H9 (cell line): ENCODE measurements around the gene ZNF175. TPM values are rescaled to one million over a fixed set of nuclear protein-coding genes. Genes with fewer than 3 reads are reported as not detected.

Source experiments
- DNase-seq: peaks from one replicate; pipeline ENCODE4 v3.0.0-alpha.2; 2017
- H2AFZ ChIP-seq: one replicate; pipeline ENCODE4 v1.6.1; 2013; ENCODE audit warnings: mild to moderate bottlenecking, low read length, control low read depth, moderate library complexity
- H2AK5ac ChIP-seq: 2 replicates; pipeline ENCODE4 v1.6.1; 2013; ENCODE audit warnings: low read length, control low read depth, mixed read lengths; ENCODE audit not compliant: insufficient read length
- H2BK120ac ChIP-seq: one replicate; pipeline ENCODE4 v1.6.1; 2013; ENCODE audit warnings: low read depth, mild to moderate bottlenecking, low read length, control low read depth, inconsistent platforms; ENCODE audit not compliant: poor library complexity, severe bottlenecking
- H2BK12ac ChIP-seq: 2 replicates; pipeline ENCODE4 v1.6.1; 2013; ENCODE audit warnings: low read length, control low read depth, mixed read lengths, low read depth; ENCODE audit not compliant: insufficient read length
- H2BK15ac ChIP-seq: 2 replicates; pipeline ENCODE4 v1.6.1; 2013; ENCODE audit warnings: low read depth, low read length, control low read depth
- H2BK20ac ChIP-seq: one replicate; pipeline ENCODE4 v1.6.1; 2013; ENCODE audit warnings: low read depth, mild to moderate bottlenecking, low read length, control low read depth, inconsistent platforms; ENCODE audit not compliant: poor library complexity, severe bottlenecking
- H2BK5ac ChIP-seq: 2 replicates; pipeline ENCODE4 v1.6.1; 2013; ENCODE audit warnings: low read length, control low read depth, mixed read lengths; ENCODE audit not compliant: insufficient read length
- H3K14ac ChIP-seq: 2 replicates; pipeline ENCODE4 v1.6.1; 2013; ENCODE audit warnings: low read length, control low read depth; ENCODE audit not compliant: insufficient read depth
- H3K18ac ChIP-seq: 2 replicates; pipeline ENCODE4 v1.6.1; 2013; ENCODE audit warnings: low read depth, mild to moderate bottlenecking, mixed read lengths, low read length, control low read depth; ENCODE audit not compliant: insufficient read length
- H3K23ac ChIP-seq: 2 replicates; pipeline ENCODE4 v1.6.1; 2013; ENCODE audit warnings: low read length, control low read depth, mixed read lengths, low read depth; ENCODE audit not compliant: insufficient read length
- H3K23me2 ChIP-seq: 2 replicates; pipeline ENCODE4 v1.6.1; 2013; ENCODE audit warnings: low read depth, mild to moderate bottlenecking, mixed read lengths, low read length, control low read depth; ENCODE audit not compliant: insufficient read length, poor library complexity, severe bottlenecking
- H3K27ac ChIP-seq: 2 replicates; pipeline ENCODE4 v1.5.1; 2013; ENCODE audit warnings: low read length, control low read depth, mixed read lengths, low read depth; ENCODE audit not compliant: insufficient read length
- H3K27me3 ChIP-seq: 2 replicates; pipeline ENCODE4 v1.6.1; 2013; ENCODE audit warnings: low read length, control low read depth, inconsistent platforms; ENCODE audit not compliant: insufficient read depth
- H3K4ac ChIP-seq: 2 replicates; pipeline ENCODE4 v1.6.1; 2013; ENCODE audit warnings: low read depth, mild to moderate bottlenecking, control low read depth, inconsistent platforms, low read length, moderate library complexity
- H3K4me1 ChIP-seq: 2 replicates; pipeline ENCODE4 v1.6.1; 2013; ENCODE audit warnings: low read length, control low read depth, inconsistent platforms; ENCODE audit not compliant: insufficient read depth
- H3K4me2 ChIP-seq: 2 replicates; pipeline ENCODE4 v1.6.1; 2013; ENCODE audit warnings: low read length, control low read depth, mixed read lengths; ENCODE audit not compliant: insufficient read length, insufficient read depth
- H3K56ac ChIP-seq: 2 replicates; pipeline ENCODE4 v1.6.1; 2013; ENCODE audit warnings: low read depth, mild to moderate bottlenecking, mixed read lengths, low read length, control low read depth; ENCODE audit not compliant: insufficient read length
- H3K79me1 ChIP-seq: 2 replicates; pipeline ENCODE4 v1.6.1; 2013; ENCODE audit warnings: low read depth, mild to moderate bottlenecking, moderate library complexity, low read length, control low read depth, inconsistent platforms; ENCODE audit not compliant: insufficient read depth, poor library complexity, severe bottlenecking
- H3K79me2 ChIP-seq: 2 replicates; pipeline ENCODE4 v1.6.1; 2013; ENCODE audit warnings: low read length, control low read depth, inconsistent platforms; ENCODE audit not compliant: insufficient read depth
- H3K9ac ChIP-seq: 2 replicates; pipeline ENCODE4 v1.6.1; 2013; ENCODE audit warnings: low read length, control low read depth, mixed read lengths; ENCODE audit not compliant: insufficient read length; ENCODE audit errors: extremely low read depth
- H3K9me3 ChIP-seq: one replicate; pipeline ENCODE4 v1.6.1; 2013; ENCODE audit warnings: low read depth, low read length, inconsistent platforms; ENCODE audit not compliant: control insufficient read depth
- H3T11ph ChIP-seq: one replicate; pipeline ENCODE4 v1.6.1; 2013; ENCODE audit warnings: mild to moderate bottlenecking, low read length, control low read depth, inconsistent platforms
- H4K20me1 ChIP-seq: one replicate; pipeline ENCODE4 v1.6.1; 2013; ENCODE audit not compliant: control insufficient read depth, insufficient read length, insufficient read depth
- H4K5ac ChIP-seq: 2 replicates; pipeline ENCODE4 v1.6.1; 2013; ENCODE audit warnings: low read depth, mild to moderate bottlenecking, mixed read lengths, low read length, control low read depth; ENCODE audit not compliant: insufficient read length
- H4K8ac ChIP-seq: replicated peaks from 2 replicates; pipeline ENCODE4 v1.6.1; 2013; ENCODE audit warnings: low read length, control low read depth, mixed read lengths, low read depth; ENCODE audit not compliant: insufficient read length
- H4K91ac ChIP-seq: 2 replicates; pipeline ENCODE4 v1.6.1; 2013; ENCODE audit warnings: low read depth, mild to moderate bottlenecking, moderate library complexity, mixed read lengths, low read length, control low read depth; ENCODE audit not compliant: insufficient read length
- H3K27ac Mint-ChIP-seq, 3 experiments: 2 replicates in 2 of 3; 3 replicates in 1 of 3; pipeline ENCODE4 v1.8.0; 2020 to 2021; ENCODE audit warnings: mixed read lengths in 3 of 3, mild to moderate bottlenecking in 1 of 3, moderate library complexity in 1 of 3
- H3K27me3 Mint-ChIP-seq: 2 replicates; pipeline ENCODE4 v1.8.0; 2021; ENCODE audit warnings: low read depth, mild to moderate bottlenecking, moderate library complexity, mixed read lengths
- H3K36me3 Mint-ChIP-seq, 3 experiments: 2 replicates in 2 of 3; 3 replicates in 1 of 3; pipeline ENCODE4 v1.8.0; 2020 to 2021; ENCODE audit warnings: low read depth in 3 of 3, mixed read lengths in 3 of 3; ENCODE audit not compliant: insufficient read depth in 1 of 3
- H3K4me1 Mint-ChIP-seq, 2 experiments: 2 replicates each; pipeline ENCODE4 v1.8.0; 2020; ENCODE audit warnings: mixed read lengths in 2 of 2
- H3K4me3 Mint-ChIP-seq, 2 experiments: 2 replicates in 1 of 2; 3 replicates in 1 of 2; pipeline ENCODE4 v1.8.0; 2020 to 2021; ENCODE audit warnings: mild to moderate bottlenecking in 2 of 2, mixed read lengths in 2 of 2, moderate library complexity in 1 of 2
- H3K9me3 Mint-ChIP-seq, 2 experiments: 2 replicates in 1 of 2; 3 replicates in 1 of 2; pipeline ENCODE4 v1.8.0; 2020; ENCODE audit warnings: mild to moderate bottlenecking in 2 of 2, mixed read lengths in 2 of 2, moderate library complexity in 1 of 2
- WGBS: extraction: QIAGEN DNeasy Blood & Tissue Kit; methylation state at CpG from one replicate; pipeline ENCODE4 v1.1.7; 2013; ENCODE audit warnings: missing lambda C conversion rate, low lambda C conversion rate, mixed read lengths; ENCODE audit not compliant: insufficient read length; ENCODE audit errors: extremely low coverage; 5-methylcytosine and 5-hydroxymethylcytosine counted together
- total RNA-seq: library from RNA; stranded (reverse); gene quantifications from 2 replicates; pipeline ENCODE4 v1.2.1, GENCODE V29; 2021
- TF ChIP-seq, protein P1 (sequence below): fragments of 200-600 bp; sonication (generic); conservative IDR thresholded peaks from 3 replicates; pipeline ENCODE4 v1.8.0; 2021; ENCODE audit warnings: antibody characterized with exemption, mild to moderate bottlenecking

Gene ZNF175
- total RNA-seq, 1 experiment from 2014 or later: 10.7 TPM

DNA sequence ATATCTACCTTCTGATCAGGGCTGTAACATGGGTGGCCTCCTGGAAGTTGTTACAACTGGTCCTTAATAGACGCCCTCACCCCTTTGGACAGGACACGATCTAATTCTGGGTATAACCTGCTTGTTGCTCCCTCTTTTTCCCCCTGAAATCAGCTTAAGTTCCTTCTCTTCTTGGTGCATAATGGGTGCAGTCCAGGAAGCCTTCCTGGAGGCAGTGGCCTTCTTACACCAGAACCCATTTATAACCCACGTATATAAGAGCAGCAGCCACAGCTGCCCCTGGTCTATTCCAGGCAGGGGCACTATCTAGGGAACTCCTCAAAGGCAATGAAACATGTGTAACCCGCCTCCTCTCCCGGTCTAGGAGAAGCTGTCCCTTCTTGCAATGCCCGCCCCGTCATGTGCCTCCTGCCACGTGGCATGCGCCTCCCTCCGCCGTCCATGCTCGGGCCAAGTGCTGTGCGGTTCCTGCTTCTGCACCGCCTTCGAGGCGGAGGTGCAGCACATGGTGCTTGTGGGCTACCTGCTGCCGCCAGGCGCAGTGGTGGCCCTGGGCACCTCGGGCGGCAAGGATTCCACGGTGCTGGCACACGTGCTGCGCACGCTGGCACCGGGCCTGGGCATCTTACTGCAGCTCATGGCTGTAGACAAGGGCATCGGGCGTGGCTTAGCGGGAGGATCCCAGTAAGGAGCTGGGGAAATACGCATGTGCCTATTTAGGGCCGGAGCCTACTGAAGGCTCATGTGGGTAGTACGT lies 27.3 kb downstream of the ZNF175 start:
- TF ChIP-seq, protein P1, sequence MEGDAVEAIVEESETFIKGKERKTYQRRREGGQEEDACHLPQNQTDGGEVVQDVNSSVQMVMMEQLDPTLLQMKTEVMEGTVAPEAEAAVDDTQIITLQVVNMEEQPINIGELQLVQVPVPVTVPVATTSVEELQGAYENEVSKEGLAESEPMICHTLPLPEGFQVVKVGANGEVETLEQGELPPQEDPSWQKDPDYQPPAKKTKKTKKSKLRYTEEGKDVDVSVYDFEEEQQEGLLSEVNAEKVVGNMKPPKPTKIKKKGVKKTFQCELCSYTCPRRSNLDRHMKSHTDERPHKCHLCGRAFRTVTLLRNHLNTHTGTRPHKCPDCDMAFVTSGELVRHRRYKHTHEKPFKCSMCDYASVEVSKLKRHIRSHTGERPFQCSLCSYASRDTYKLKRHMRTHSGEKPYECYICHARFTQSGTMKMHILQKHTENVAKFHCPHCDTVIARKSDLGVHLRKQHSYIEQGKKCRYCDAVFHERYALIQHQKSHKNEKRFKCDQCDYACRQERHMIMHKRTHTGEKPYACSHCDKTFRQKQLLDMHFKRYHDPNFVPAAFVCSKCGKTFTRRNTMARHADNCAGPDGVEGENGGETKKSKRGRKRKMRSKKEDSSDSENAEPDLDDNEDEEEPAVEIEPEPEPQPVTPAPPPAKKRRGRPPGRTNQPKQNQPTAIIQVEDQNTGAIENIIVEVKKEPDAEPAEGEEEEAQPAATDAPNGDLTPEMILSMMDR: no peak
- H3K14ac ChIP-seq: no peak overlapping the region
- no peaks in the 10 kb centered on the region for H3K9me3 ChIP-seq
- no peak overlapping the region for H4K91ac ChIP-seq
- H3K9ac ChIP-seq: no peak overlapping the region
- WGBS: no CpG with 5 or more reads among the region's 31 CpGs
- no peaks in the 10 kb centered on the region for H4K20me1 ChIP-seq
- H2BK5ac ChIP-seq: no peak overlapping the region
- H3K4ac ChIP-seq: no peak overlapping the region
- no peak overlapping the region for H3K23ac ChIP-seq
- peaks cover 13 to 14% of the 10 kb centered on the region in 2 experiments for H3K4me1 Mint-ChIP-seq
- no peak overlapping the region for H3K4me3 Mint-ChIP-seq
- no peak overlapping the region for H2BK20ac ChIP-seq
- H2BK15ac ChIP-seq: no peak overlapping the region
- H3K27me3 ChIP-seq: no peaks in the 10 kb centered on the region
- H3K27ac ChIP-seq: no peak overlapping the region
- H3K9me3 Mint-ChIP-seq: peaks cover 47 to 59% of the 10 kb centered on the region in 2 experiments
- DNase-seq: no peak
- H3K27ac Mint-ChIP-seq: no peak overlapping the region
- no peaks in the 10 kb centered on the region for H3K79me2 ChIP-seq
- no peak overlapping the region for H3K56ac ChIP-seq
- no peak overlapping the region for H2AK5ac ChIP-seq
- no peak overlapping the region for H2BK120ac ChIP-seq
- no peak overlapping the region for H2BK12ac ChIP-seq
- no peak overlapping the region for H4K5ac ChIP-seq
- H3K4me2 ChIP-seq: no peak overlapping the region
- peaks cover 0 to 5% (median 4%) of the 10 kb centered on the region in 3 experiments; a peak in 2 of 7 replicates for H3K36me3 Mint-ChIP-seq
- H3K79me1 ChIP-seq: no peaks in the 10 kb centered on the region
- H3K18ac ChIP-seq: no peak overlapping the region
- H3K23me2 ChIP-seq: peaks cover 13% of the 10 kb centered on the region
- H3K4me1 ChIP-seq: no peaks in the 10 kb centered on the region; the same call in 1 of the 2 replicates
- H2AFZ ChIP-seq: no peak overlapping the region
- H4K8ac ChIP-seq: no peak overlapping the region
- H3K27me3 Mint-ChIP-seq: peaks cover 9% of the 10 kb centered on the region
- H3T11ph ChIP-seq: no peak overlapping the region
